Activated CD8-positive, alpha-beta memory T cell treated with anti-CD3 and anti-CD28 coated beads for 1 hour (primary cell): ENCODE results near the gene CHKB.
A peak's percentile ranks its signal among the peaks of the same experiment; 100 is the strongest.
"Not testable (repeated sequence)": the region's sequence is repeated elsewhere in the genome, so short reads cannot be mapped to it uniquely, and the experiment has no call there.

Experiments used
- DNase-seq, 2 donors: peaks; one replicate each; pipeline ENCODE4 v3.0.0-alpha.2; 2020; ENCODE audit warnings: low read depth in 1 of 2; ENCODE audit errors: extremely low read depth in 1 of 2

The CHKB gene, protein sequence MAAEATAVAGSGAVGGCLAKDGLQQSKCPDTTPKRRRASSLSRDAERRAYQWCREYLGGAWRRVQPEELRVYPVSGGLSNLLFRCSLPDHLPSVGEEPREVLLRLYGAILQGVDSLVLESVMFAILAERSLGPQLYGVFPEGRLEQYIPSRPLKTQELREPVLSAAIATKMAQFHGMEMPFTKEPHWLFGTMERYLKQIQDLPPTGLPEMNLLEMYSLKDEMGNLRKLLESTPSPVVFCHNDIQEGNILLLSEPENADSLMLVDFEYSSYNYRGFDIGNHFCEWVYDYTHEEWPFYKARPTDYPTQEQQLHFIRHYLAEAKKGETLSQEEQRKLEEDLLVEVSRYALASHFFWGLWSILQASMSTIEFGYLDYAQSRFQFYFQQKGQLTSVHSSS

GRCh38 chr22:50582493-50583293 is at the start of gene CHKB:
Gene CHKB, minus strand, starts transcription at chr22:50582849. Its CDS starts 68 bp downstream, at chr22:50582781.
- peak; percentile 93 to 97 for DNase-seq

DNA sequence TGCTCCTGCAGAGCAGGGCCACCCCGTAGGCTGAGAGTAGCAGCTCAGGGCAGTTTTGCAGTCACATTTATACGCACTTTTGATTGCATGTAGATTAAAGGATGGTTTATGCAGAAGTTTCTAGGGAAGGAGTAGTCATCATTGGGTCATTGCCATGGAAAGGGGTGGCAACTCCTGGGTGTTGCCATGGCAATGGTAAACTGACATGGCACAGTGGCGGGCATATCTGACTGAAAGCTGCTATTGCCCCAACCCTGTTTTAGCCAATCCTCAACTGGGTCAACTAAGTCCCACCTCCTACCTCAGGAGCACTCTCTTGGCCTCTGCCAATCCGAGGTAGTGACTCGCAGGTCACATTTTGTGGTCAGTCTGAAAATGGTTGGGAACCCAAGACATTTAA is 47.7 kb upstream of the CHKB start:
- no peak for DNase-seq

DNA sequence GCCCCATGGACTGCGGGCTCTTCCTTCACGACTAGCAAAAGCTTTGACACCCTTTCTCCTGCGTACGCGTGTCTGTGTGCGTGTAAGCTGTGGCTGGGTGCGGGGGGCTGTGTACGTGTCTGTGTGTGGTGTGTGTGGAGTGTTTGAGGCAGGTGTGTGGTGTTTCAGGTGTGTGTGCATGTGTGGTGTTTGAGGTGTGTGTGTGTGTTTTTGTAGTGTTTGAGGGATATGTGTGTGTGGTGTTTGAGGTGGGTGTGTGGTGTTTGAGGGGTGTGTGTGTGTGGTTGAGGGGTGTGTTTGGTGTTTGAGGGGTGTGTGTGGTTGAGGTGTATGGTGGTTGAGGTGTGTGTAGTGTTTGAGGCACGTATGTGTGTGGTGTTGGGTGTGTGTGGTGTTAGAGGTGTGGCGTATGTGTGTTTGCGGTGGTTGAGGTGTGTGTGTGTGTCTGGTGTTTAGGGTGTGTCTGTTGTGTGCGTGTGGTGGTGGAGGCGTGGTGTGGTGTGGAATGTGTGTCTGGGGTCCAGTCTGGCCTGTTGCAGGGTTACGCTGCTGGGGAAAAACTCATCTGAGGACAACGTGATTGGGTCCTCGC is 46.0 kb upstream of the CHKB start:
- DNase-seq, result no peak

GRCh38 chr22:50627642-50628542 is 45.2 kb upstream of the CHKB start, which contains the start of gene ARSA:
Gene ARSA, minus strand, starts transcription at chr22:50628152. Its CDS starts 373 bp downstream, at chr22:50627779.
- peak in 1 of 2 donors; percentile 59 for DNase-seq

DNA sequence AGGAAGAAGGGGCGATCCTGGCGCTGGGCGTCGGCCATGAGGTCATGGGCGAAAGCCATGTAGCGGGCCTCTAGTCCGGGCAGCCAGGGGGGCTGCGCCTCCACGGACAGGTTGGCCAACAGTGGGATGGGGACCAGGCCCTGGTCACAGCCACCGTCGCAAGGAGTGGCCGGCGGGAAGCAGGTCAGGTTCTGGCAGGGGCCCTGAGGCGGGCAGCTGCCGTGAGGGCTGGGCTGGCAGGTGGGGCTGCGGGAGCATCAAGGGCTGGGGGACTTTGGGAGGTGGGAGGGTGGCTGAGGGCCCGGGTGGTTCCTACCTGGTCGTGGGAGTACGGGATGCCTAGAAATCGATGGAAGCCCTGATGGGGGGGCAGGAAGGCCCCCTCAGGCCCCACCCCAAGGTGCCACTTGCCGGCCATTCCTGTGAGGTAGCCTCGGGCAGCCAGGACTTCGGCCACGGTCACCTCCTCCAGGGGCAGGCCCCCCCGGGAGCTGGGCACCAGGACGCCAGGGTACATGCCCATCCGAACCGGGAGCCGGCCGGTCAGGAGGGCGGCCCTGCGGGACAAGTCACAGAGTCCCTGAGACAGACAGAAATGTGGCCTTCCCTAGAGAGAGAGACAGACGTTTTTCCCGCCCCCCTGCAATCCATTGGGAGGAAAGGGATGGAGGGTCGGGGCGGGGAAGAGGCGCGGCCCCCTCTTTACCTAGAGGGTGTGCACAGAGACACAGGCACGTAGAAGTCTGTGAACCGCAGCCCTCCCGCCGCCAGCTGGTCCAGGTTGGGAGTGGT is 44.4 kb upstream of the CHKB start:
- DNase-seq, result no peak

GRCh38 chr22:50626314-50626849 is 43.7 kb upstream of the CHKB start:
- DNase-seq, result no peak

DNA sequence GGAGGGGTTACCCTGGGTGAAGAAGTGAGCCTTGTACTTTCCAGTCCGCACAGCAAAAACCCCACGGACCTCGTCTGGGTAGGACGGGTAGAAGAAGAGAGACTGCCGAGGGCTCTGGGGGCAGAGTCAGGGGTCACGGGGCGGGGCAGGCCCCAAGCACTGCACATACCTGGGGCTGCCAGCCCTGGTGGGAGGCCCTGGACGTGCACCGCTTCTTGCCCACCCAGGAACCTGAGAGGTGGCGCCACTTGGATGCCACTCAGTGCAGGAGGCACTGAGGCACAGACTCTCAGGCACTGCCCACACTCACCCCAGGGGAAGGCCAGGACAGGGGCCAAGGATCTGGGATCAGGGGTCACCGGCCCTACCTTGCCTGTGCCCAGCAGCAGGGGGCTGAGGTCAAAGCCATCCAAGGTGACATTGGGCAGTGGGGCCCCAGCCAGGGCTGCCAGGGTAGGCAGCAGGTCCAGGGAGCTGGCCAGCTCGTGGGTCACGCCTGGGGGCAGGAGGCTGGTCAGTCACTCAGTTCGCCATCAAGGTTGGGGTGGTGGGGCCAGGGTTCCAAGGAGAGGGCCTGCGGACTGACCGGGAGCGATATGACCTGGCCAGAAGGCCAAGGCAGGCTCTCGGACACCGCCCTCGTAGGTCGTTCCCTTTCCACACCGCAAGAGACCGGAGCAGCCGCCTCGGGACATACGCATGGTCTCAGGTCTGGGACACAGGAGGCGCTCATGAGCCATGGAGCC is 43.1 kb upstream of the CHKB start:
- DNase-seq, result no peak

- DNase-seq, result no peak
These were observed 42.5 kb upstream of the CHKB start for GRCh38 chr22:50625131-50625567.

GRCh38 chr22:50624347-50625130 is 41.9 kb upstream of the CHKB start:
- no peak for DNase-seq

DNA sequence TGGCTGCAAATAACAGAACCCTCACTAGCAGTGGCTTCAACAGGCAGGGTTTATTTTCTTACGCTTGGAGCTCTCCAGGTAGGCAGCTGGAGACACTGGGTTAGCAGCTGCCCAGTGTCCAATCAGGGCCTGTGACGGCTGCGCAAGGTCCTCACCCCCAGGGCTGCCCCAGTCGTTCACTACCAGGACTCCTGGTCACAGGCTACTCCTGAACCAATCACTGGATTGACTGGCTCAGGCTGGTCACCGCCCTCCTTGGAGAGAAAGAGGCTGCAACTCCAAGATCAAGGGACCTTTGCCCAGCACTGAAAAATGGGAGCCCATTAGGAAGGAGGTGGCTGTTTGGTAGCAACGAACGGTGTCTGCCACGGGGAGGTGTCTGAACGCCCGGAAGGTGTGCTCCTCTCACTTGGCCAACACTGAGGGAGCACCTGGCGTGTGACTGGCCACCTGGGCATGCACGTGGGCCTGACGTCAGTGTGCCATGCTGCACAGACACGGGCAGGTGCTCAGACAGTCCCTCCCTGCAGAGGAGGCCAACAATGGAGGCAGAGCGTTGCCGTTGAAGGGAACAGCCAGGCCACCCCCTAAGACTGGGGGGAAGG is 40.2 kb upstream of the CHKB start:
- no peak for DNase-seq

- no peak for DNase-seq
These were observed 39.5 kb upstream of the CHKB start for GRCh38 chr22:50621948-50622722.

- no peak for DNase-seq
These were observed 38.8 kb upstream of the CHKB start for GRCh38 chr22:50621356-50621880.

GRCh38 chr22:50620593-50621355 is 38.1 kb upstream of the CHKB start:
- DNase-seq, result peak; percentile 75 to 79

GRCh38 chr22:50614296-50614695 is 31.6 kb upstream of the CHKB start:
- not testable (repeated sequence) for DNase-seq

DNA sequence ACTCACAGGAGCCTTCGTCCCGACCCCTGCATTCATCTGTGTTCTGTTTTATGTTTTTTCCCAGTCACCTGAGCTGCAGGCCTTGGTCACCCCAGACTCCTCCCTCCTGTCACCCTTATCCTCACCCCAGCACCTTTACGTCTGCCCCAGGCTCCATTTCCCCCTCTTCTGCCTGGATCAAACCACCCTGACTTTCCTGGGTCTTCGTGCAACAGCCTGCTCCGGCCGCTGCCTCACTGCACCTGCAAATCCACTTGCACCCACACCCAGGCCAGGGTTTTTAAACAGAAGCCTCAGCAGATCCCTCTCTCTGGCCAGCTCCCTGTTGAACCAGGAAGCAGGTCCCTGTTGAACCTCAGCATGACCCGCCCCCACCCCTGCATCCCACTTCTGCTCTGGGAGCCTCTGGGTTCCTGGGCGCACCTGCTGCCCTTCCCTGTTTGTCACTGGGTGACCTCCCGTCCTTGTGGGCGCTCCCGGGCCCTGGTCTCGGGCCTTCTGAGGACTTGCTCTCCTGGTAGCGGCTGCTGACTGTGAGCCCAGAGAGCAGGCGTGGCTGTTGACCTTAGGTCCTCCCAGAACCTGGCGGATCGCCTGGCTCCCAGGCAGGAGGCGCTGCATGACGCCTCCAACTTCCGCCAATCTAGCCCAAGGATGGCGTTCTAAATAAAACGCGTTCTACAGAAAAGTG is 30.8 kb upstream of the CHKB start:
- DNase-seq, result no peak
